ENCODE results near the gene CREBBP. TPM values are rescaled to one million over a fixed set of nuclear protein-coding genes. Genes with fewer than 3 reads are reported as not detected.

The CREBBP gene
- total and polyA plus RNA-seq, 2 donors (not counting 3 experiments of a cell fraction or from before 2014, with no cell fraction given): 13.8 to 72.7 TPM

DNA sequence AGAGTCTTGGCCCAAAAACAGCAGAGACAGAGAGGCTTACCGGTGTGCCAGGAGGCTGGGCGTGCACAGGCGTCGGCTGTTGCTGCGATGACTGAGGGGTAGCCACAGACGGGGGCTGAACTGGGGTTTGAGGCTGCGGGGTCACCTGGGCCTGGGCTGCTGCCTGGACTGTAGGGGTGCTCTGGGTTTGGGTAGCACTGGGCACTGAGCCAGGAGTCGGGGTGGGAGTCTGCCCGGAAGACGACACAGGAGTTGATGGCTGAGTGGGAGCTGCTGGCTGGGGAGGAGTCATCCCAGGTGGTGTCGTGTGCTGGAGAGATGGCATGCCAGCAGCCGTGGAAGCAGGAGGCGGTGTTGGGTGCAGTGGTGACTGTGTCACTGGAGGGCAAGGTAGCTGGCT is 110.0 kb downstream of the CREBBP start:
- no peaks in the 10 kb centered on the region for H3K27me3 ChIP-seq (ENCODE audit: control insufficient read depth in 2 of 2, insufficient read depth in 2 of 2, low read length in 2 of 2)
- TF ChIP-seq POLR2AphosphoS5 (IDR thresholded peaks at IDR 0.05; ENCODE audit: insufficient read depth, low read depth, low read length): no peak
- TF ChIP-seq, protein P1, sequence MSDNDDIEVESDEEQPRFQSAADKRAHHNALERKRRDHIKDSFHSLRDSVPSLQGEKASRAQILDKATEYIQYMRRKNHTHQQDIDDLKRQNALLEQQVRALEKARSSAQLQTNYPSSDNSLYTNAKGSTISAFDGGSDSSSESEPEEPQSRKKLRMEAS (IDR thresholded peaks at IDR 0.05; ENCODE audit: insufficient read depth, insufficient read length): no peak
- TF ChIP-seq POLR2A (IDR thresholded peaks at IDR 0.05; ENCODE audit: low read depth, low read length): no peak
- TF ChIP-seq EZH2 (IDR thresholded peaks at IDR 0.05; ENCODE audit: borderline replicate concordance, low read depth, low read length, severe bottlenecking): no peak
- TF ChIP-seq JUN (IDR thresholded peaks at IDR 0.05; ENCODE audit: borderline replicate concordance, insufficient read depth, insufficient read length, low read depth): no peak
- no peak for TF ChIP-seq MYC (IDR thresholded peaks at IDR 0.05; ENCODE audit: low read depth, low read length)
- no peak for TF ChIP-seq FOS (IDR thresholded peaks at IDR 0.05; ENCODE audit: borderline replicate concordance, insufficient read depth, low read length)
- TF ChIP-seq GATA2 (IDR thresholded peaks at IDR 0.05; ENCODE audit: insufficient read depth, insufficient read length, low read depth, low read length): no peak
- TF ChIP-seq, protein P2, sequence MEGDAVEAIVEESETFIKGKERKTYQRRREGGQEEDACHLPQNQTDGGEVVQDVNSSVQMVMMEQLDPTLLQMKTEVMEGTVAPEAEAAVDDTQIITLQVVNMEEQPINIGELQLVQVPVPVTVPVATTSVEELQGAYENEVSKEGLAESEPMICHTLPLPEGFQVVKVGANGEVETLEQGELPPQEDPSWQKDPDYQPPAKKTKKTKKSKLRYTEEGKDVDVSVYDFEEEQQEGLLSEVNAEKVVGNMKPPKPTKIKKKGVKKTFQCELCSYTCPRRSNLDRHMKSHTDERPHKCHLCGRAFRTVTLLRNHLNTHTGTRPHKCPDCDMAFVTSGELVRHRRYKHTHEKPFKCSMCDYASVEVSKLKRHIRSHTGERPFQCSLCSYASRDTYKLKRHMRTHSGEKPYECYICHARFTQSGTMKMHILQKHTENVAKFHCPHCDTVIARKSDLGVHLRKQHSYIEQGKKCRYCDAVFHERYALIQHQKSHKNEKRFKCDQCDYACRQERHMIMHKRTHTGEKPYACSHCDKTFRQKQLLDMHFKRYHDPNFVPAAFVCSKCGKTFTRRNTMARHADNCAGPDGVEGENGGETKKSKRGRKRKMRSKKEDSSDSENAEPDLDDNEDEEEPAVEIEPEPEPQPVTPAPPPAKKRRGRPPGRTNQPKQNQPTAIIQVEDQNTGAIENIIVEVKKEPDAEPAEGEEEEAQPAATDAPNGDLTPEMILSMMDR (IDR thresholded peaks at IDR 0.05; ENCODE audit: extremely low read depth in 1 of 2, insufficient read depth in 1 of 2, low read depth in 1 of 2, low read length in 2 of 2): no peak
- no peak overlapping the region for H3K27ac ChIP-seq (ENCODE audit: insufficient read depth, low read depth, low read length)
- H3K9me1 ChIP-seq (replicated peaks; ENCODE audit: control insufficient read depth, extremely low read depth, insufficient read depth, low read length): no peaks in the 10 kb centered on the region
- ChIA-PET POLR2A (no interaction called here), CTCF (no interaction called here)
- FAIRE-seq (no peak), DNase-seq (ENCODE audit: low read depth, low spot score) (no peak)
- peaks cover 38 to 50% of the 10 kb centered on the region in 2 experiments for H3K36me3 ChIP-seq (ENCODE audit: control insufficient read depth in 2 of 2, extremely low read depth in 1 of 2, insufficient read depth in 2 of 2, low read length in 2 of 2)
- H2AFZ ChIP-seq (ENCODE audit: low read depth, low read length): no peak overlapping the region
- H3K9me3 ChIP-seq (replicated peaks; ENCODE audit: control insufficient read depth, insufficient read depth, low read length): no peaks in the 10 kb centered on the region
- no peak overlapping the region for H3K4me2 ChIP-seq (ENCODE audit: insufficient read depth, low read length)
- intact Hi-C loops (cut with micrococcal nuclease): no loop called here
- H3K9ac ChIP-seq (replicated peaks; ENCODE audit: extremely low read depth, insufficient read depth, low read length): no peak overlapping the region
- no peaks in the 10 kb centered on the region for H4K20me1 ChIP-seq (replicated peaks; ENCODE audit: control insufficient read depth, extremely low read depth, insufficient read depth, low read length)
- no peaks in the 10 kb centered on the region for H3K79me2 ChIP-seq (ENCODE audit: control insufficient read depth, insufficient read depth, low read length)
- dilution Hi-C loops (cut with MboI; ENCODE audit: extremely low pct_ligation_motif_present, low sequenced_read_pairs): no loop called here
- H3K4me3 ChIP-seq (replicated peaks in 1 of 3; ENCODE audit: insufficient read depth in 1 of 3, low read depth in 1 of 3, low read length in 3 of 3): no peak overlapping the region
- no peaks in the 10 kb centered on the region for H3K4me1 ChIP-seq (ENCODE audit: control insufficient read depth, extremely low read depth, insufficient read depth, low read length)
- no TSS peak for BruUV-seq (replicated peaks)

Measured in endothelial cell of umbilical vein (primary cell).